ACC112 (cell line): ENCODE results near the gene PGA3.
"Not testable (repeated sequence)": the region's sequence is repeated elsewhere in the genome, so short reads cannot be mapped to it uniquely, and the experiment has no call there.

Experiments
- H2AFZ ChIP-seq: fragments of 200-600 bp; sonication (generic); one replicate; pipeline ENCODE4 v1.6.0; 2017; ENCODE audit warnings: antibody characterized with exemption, low read length; ENCODE audit not compliant: unreplicated experiment
- H3K27ac ChIP-seq: fragments of 200-600 bp; sonication (generic); 2 replicates; pipeline ENCODE4 v1.5.1; 2014; ENCODE audit warnings: low read depth, mild to moderate bottlenecking, antibody characterized with exemption, low read length, moderate library complexity
- H3K27me3 ChIP-seq: fragments of 200-600 bp; sonication (generic); 2 replicates; pipeline ENCODE4 v1.6.1; 2014; ENCODE audit warnings: mild to moderate bottlenecking, antibody characterized with exemption, low read length, moderate library complexity, mixed read lengths; ENCODE audit not compliant: insufficient read depth
- H3K36me3 ChIP-seq: fragments of 200-600 bp; sonication (generic); 2 replicates; pipeline ENCODE4 v1.6.1; 2016; ENCODE audit warnings: mild to moderate bottlenecking, antibody characterized with exemption, low read length, moderate library complexity, mixed read lengths; ENCODE audit not compliant: insufficient read depth
- H3K4me1 ChIP-seq: fragments of 200-600 bp; sonication (generic); one replicate; pipeline ENCODE4 v1.6.1; 2016; ENCODE audit warnings: low read length, mixed read lengths; ENCODE audit not compliant: insufficient read depth, unreplicated experiment, control insufficient read depth
- H3K4me3 ChIP-seq: fragments of 200-600 bp; sonication (generic); 2 replicates; pipeline ENCODE4 v1.5.1; 2014; ENCODE audit warnings: mild to moderate bottlenecking, low read depth, low read length
- H3K79me2 ChIP-seq: fragments of 200-600 bp; sonication (generic); one replicate; pipeline ENCODE4 v1.6.0; 2016; ENCODE audit warnings: low read length; ENCODE audit not compliant: control insufficient read depth, unreplicated experiment, insufficient read depth

PGA3 gene

DNA sequence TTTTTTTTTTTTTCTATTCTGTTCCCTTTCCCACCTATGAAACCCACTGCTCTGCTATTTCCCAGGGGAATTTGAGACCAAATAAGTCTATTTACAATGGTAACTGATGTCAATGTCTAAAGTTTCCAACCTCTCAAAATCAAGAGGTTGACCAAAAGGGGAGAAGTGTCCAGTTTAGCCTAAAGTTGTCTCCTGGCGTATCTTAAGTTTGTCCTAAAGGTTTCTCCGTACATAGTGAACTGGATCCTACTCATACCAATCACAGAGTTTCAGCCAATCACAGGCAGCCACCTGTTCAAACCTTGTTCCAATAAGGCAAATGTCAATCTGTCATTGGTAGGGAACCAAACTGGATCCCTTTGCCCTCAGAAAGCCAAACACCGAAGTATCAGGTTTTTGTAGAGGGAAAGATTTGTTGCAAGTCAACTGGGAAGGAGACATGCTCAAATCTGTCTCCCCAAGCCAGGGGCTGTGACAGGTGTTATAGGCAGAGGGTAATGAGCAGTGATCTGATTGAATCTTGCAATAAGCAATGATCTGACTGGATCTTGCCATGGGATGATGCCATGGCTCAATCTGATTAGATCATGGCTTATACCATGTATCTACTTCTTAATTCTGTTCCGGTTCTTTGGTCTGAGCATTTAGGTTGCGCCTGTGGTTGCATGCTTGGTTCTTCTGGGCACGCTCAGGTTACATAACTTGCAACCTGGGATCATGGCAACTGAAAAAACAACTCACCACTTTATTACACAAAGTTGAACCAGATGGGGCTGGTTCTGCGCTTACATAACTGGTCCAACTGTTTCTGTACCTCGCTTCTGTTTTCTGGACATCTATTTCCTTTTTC, 41.0 kb upstream of the PGA3 start:
- Histone ChIP-seq H3K4me3 (peak overlapping the region; percentile 94), H3K4me1 (peaks cover 21% of the 10 kb centered on the region), H3K27me3 (no peaks in the 10 kb centered on the region; the same call in 1 of the 2 replicates), H3K36me3 (0 out of 2 replicates have a peak, but pooled peaks cover 2% of the 10 kb centered on the region), H2AFZ (peak overlapping the region; percentile 26), H3K27ac (peak overlapping the region; percentile 80; the same call in 1 of the 2 replicates), H3K79me2 (peaks cover 17% of the 10 kb centered on the region)

DNA sequence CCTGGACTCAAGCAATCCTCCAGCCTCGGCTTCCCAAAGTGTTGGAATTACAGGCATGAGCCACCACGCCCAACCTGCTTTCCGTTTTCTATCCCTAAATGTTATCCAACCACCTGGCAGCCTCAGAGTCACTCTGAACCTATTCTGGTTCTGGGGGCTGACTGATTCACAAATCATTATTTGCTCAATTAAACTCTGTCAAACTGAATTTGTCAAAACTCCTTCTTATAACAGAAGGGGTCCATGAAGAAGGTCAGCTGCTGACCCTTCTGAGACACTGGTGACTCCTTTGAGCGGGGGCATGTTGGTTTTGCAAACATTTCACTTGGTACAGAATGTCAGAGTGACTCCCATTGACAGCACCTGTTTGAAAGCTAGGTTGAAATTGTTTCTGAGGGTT, 40.3 kb upstream of the PGA3 start:
- no peak overlapping the region for H3K4me3 ChIP-seq
- H3K4me1 ChIP-seq = peaks cover 21% of the 10 kb centered on the region
- H3K36me3 ChIP-seq = no peaks in the 10 kb centered on the region
- no peak overlapping the region for H3K27ac ChIP-seq
- H3K27me3 ChIP-seq = no peaks in the 10 kb centered on the region; the same call in 1 of the 2 replicates
- H3K79me2 ChIP-seq = peaks cover 10% of the 10 kb centered on the region
- no peak overlapping the region for H2AFZ ChIP-seq

GRCh38 chr11:61163714-61164605, 39.4 kb upstream of the PGA3 start:
- peaks cover 15% of the 10 kb centered on the region for H3K4me1 ChIP-seq
- no peak overlapping the region for H3K4me3 ChIP-seq
- H3K36me3 ChIP-seq = no peaks in the 10 kb centered on the region
- peaks cover 4% of the 10 kb centered on the region for H3K79me2 ChIP-seq
- H2AFZ ChIP-seq = no peak overlapping the region
- no peak overlapping the region for H3K27ac ChIP-seq
- H3K27me3 ChIP-seq = peaks cover 6% of the 10 kb centered on the region; the same call in 1 of the 2 replicates

- H2AFZ ChIP-seq = no peak overlapping the region
- no peaks in the 10 kb centered on the region for H3K36me3 ChIP-seq
- H3K27ac ChIP-seq = no peak overlapping the region
- H3K27me3 ChIP-seq = peaks cover 10% of the 10 kb centered on the region
- peaks cover 10% of the 10 kb centered on the region for H3K4me1 ChIP-seq
- H3K79me2 ChIP-seq = peaks cover 3% of the 10 kb centered on the region
- no peak overlapping the region for H3K4me3 ChIP-seq
These were observed 38.5 kb upstream of the PGA3 start for GRCh38 chr11:61164606-61165424.

- not testable (repeated sequence) for H3K79me2 ChIP-seq, H3K27ac ChIP-seq, H3K4me1 ChIP-seq, H3K36me3 ChIP-seq, H3K4me3 ChIP-seq, H2AFZ ChIP-seq
- peaks cover 19% of the 10 kb centered on the region for H3K27me3 ChIP-seq
These were observed 37.5 kb upstream of the PGA3 start for GRCh38 chr11:61165785-61166184.

DNA sequence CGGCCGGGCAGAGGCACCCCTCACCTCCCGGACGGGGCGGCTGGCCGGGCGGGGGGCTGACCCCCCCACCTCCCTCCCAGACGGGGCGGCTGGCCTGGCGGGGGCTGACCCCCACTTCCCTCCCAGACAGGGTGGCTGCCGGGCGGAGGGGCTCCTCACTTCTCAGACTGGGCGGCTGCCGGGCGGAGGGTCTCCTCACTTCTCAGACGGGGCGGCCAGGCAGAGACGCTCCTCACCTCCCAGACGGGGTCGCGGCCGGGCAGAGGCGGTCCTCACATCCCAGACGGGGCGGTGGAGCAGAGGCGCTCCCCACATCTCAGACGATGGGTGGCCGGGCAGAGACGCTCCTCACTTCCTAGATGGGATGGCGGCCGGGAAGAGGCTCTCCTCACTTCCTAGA, 37.0 kb upstream of the PGA3 start:
- H3K4me1 ChIP-seq, H3K4me3 ChIP-seq: not testable (repeated sequence)
- peaks cover 19% of the 10 kb centered on the region for H3K27me3 ChIP-seq

GRCh38 chr11:61168042-61168688, 35.1 kb upstream of the PGA3 start:
- Histone ChIP-seq H3K36me3 (no peaks in the 10 kb centered on the region), H3K4me3 (no peak overlapping the region), H3K27ac (no peak overlapping the region), H3K4me1 (no peaks in the 10 kb centered on the region), H2AFZ (no peak overlapping the region), H3K79me2 (no peaks in the 10 kb centered on the region), H3K27me3 (peaks cover 26% of the 10 kb centered on the region)

More for the DNA sequence above, 37.0 kb upstream of the PGA3 start:
- not testable (repeated sequence) for H2AFZ ChIP-seq, H3K27ac ChIP-seq, H3K36me3 ChIP-seq, H3K79me2 ChIP-seq

GRCh38 chr11:61168800-61169199, 34.5 kb upstream of the PGA3 start:
- no peak overlapping the region for H3K4me3 ChIP-seq
- H3K36me3 ChIP-seq = no peaks in the 10 kb centered on the region
- H3K79me2 ChIP-seq = no peaks in the 10 kb centered on the region
- no peak overlapping the region for H3K27ac ChIP-seq
- H3K4me1 ChIP-seq = no peaks in the 10 kb centered on the region
- no peak overlapping the region for H2AFZ ChIP-seq
- H3K27me3 ChIP-seq = peaks cover 30% of the 10 kb centered on the region

DNA sequence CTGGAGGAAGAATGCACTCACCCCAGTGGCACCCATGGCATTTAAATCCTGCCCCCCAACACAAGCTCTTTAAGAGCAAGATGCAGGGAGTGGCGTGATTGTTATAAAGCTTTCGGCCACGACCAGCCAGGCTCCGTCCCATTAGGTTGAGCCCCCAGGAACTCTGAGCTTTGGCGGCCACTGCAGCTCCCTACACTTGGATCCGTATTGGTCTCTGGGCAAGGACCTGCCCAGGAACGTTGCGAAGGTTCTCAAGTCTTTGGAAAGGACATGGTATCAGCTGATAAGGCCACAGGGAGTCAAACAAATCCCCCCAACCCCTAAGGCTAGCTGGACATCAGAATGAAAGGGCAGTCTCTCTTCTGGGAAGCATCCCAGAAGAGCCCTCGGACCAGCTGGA, 32.7 kb upstream of the PGA3 start:
- H3K4me3 ChIP-seq = no peak overlapping the region
- no peak overlapping the region for H2AFZ ChIP-seq
- no peak overlapping the region for H3K27ac ChIP-seq
- no peaks in the 10 kb centered on the region for H3K79me2 ChIP-seq
- no peaks in the 10 kb centered on the region for H3K4me1 ChIP-seq
- H3K27me3 ChIP-seq = peaks cover 47% of the 10 kb centered on the region
- H3K36me3 ChIP-seq = no peaks in the 10 kb centered on the region

DNA sequence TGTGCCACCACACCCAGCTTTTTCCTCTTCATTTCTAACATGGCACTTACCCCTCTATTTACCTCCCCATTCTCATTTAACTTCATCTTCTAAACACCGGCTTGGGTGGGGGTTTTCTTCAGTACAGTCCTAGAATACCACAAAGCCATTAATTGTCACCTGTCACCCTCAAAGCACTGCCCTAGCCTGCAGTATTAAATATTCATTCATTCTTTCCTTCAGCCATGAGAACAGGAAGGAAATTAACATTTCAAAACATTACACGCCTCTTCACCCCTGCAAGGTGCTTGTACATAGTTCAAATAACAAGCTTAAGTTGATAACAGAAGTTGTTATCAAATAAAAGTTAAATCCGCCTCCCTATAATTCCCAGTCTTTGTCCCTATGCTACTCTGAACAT, 31.4 kb upstream of the PGA3 start:
- no peak overlapping the region for H2AFZ ChIP-seq
- H3K4me3 ChIP-seq = no peak overlapping the region
- no peak overlapping the region for H3K27ac ChIP-seq
- H3K36me3 ChIP-seq = no peaks in the 10 kb centered on the region
- H3K79me2 ChIP-seq = no peaks in the 10 kb centered on the region
- H3K4me1 ChIP-seq = no peaks in the 10 kb centered on the region
- peaks cover 57% of the 10 kb centered on the region for H3K27me3 ChIP-seq
